B cell (primary cell): ENCODE results near the gene TMEM141.

ENCODE experiments used
- CTCF ChIP-seq: fragments of 200-600 bp; IDR thresholded peaks from one replicate; pipeline ENCODE4 v1.8.0; 2022; ENCODE audit warnings: antibody characterized with exemption, mild to moderate bottlenecking
- EZH2 ChIP-seq: IDR thresholded peaks from 2 replicates; pipeline ENCODE4 v1.6.1; 2012; ENCODE audit warnings: borderline replicate concordance, low read depth, mild to moderate bottlenecking, moderate library complexity, low read length; ENCODE audit not compliant: insufficient read depth, poor library complexity, severe bottlenecking

GRCh38 chr9:136759436-136760325 is 31.5 kb upstream of the TMEM141 start:
- TF ChIP-seq EZH2 = no peak
- no peak for TF ChIP-seq CTCF
